Parathyroid adenoma (tissue), 2 donors: ENCODE results near the gene RTN4IP1.

Source experiments
- H2AFZ ChIP-seq: fragments of 300-600 bp; sonication (generic); one replicate; pipeline ENCODE4 v1.7.0; 2017; ENCODE audit warnings: antibody characterized with exemption, mild to moderate bottlenecking
- H3K27ac ChIP-seq: fragments of 300-600 bp; sonication (generic); one replicate; pipeline ENCODE4 v1.7.0; 2017
- H3K27me3 ChIP-seq: fragments of 300-600 bp; sonication (generic); one replicate; pipeline ENCODE4 v1.7.0; 2017; ENCODE audit warnings: low read length; ENCODE audit not compliant: control insufficient read depth, insufficient read depth
- H3K36me3 ChIP-seq: fragments of 300-600 bp; sonication (generic); one replicate; pipeline ENCODE4 v1.7.0; 2017; ENCODE audit warnings: low read length; ENCODE audit not compliant: control insufficient read depth, insufficient read depth
- H3K4me1 ChIP-seq: fragments of 300-600 bp; sonication (generic); one replicate; pipeline ENCODE4 v1.7.0; 2017; ENCODE audit warnings: control low read depth
- H3K4me2 ChIP-seq: fragments of 300-600 bp; sonication (generic); one replicate; pipeline ENCODE4 v1.7.0; 2017; ENCODE audit warnings: low read length
- H3K4me3 ChIP-seq: fragments of 300-600 bp; sonication (generic); one replicate; pipeline ENCODE4 v1.7.0; 2017; ENCODE audit warnings: low read depth, low read length
- H3K79me2 ChIP-seq: fragments of 300-600 bp; sonication (generic); one replicate; pipeline ENCODE4 v1.7.0; 2017; ENCODE audit warnings: control low read depth
- H3K9ac ChIP-seq: fragments of 300-600 bp; sonication (generic); one replicate; pipeline ENCODE4 v1.7.0; 2017; ENCODE audit warnings: mild to moderate bottlenecking
- H3K9me3 ChIP-seq: fragments of 300-600 bp; sonication (generic); one replicate; pipeline ENCODE4 v1.7.0; 2017; ENCODE audit warnings: low read length; ENCODE audit not compliant: control insufficient read depth
- TF ChIP-seq, protein P1 (sequence below): fragments of 300-600 bp; sonication (generic); IDR thresholded peaks from one replicate; pipeline ENCODE4 v1.7.0; 2017; ENCODE audit warnings: antibody characterized with exemption, mild to moderate bottlenecking
- donor health status: primary hyperparathyroidism.

The RTN4IP1 gene

DNA sequence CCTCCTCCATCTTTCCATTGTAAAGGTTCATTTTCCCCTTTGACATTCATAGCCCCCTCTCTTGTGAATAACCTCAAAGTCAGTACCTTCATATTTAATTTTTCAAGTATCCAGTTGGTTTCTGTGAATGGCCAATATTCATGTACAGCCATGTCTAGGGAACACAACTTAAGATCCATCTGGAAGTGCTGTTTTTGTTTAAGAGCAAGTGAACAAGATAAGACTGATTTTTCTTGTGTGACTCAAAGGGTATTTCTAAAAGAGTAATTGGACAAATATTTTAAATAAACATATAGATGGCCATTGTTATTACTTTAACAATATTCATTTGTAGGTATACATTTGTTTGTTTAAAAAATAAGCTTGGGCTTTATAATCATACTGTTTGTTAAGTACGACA lies 92.9 kb downstream of the RTN4IP1 start:
- H3K27ac ChIP-seq: no peak overlapping the region
- TF ChIP-seq, protein P1, sequence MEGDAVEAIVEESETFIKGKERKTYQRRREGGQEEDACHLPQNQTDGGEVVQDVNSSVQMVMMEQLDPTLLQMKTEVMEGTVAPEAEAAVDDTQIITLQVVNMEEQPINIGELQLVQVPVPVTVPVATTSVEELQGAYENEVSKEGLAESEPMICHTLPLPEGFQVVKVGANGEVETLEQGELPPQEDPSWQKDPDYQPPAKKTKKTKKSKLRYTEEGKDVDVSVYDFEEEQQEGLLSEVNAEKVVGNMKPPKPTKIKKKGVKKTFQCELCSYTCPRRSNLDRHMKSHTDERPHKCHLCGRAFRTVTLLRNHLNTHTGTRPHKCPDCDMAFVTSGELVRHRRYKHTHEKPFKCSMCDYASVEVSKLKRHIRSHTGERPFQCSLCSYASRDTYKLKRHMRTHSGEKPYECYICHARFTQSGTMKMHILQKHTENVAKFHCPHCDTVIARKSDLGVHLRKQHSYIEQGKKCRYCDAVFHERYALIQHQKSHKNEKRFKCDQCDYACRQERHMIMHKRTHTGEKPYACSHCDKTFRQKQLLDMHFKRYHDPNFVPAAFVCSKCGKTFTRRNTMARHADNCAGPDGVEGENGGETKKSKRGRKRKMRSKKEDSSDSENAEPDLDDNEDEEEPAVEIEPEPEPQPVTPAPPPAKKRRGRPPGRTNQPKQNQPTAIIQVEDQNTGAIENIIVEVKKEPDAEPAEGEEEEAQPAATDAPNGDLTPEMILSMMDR: no peak
- no peak overlapping the region for H2AFZ ChIP-seq

DNA sequence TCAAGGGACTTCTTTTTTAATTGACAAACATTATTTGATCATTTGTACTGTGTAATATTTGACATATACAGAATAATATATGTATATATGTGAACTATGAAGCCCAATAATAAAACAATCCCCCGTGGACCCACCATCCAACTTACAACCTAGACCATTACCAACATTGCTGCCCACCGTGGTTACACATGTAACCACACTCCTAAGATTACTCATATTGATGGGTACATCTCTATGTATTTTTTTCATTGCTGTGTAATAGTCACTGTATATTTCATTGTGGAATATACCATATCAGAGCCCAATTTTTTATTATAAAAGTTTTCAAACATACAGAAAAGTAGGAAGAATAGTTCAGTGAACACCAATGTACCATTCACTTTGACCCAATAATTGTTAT lies 94.3 kb downstream of the RTN4IP1 start:
- H3K4me2 ChIP-seq: no peak overlapping the region
- no peaks in the 10 kb centered on the region for H3K36me3 ChIP-seq
- TF ChIP-seq, protein P1: no peak
- H2AFZ ChIP-seq: no peak overlapping the region
- H3K79me2 ChIP-seq: no peaks in the 10 kb centered on the region
- no peak overlapping the region for H3K27ac ChIP-seq
- H3K4me3 ChIP-seq: no peak overlapping the region
- H3K4me1 ChIP-seq: no peaks in the 10 kb centered on the region
- no peaks in the 10 kb centered on the region for H3K27me3 ChIP-seq
- H3K9ac ChIP-seq: no peak overlapping the region
- no peaks in the 10 kb centered on the region for H3K9me3 ChIP-seq

More for the DNA sequence above, 92.9 kb downstream of the RTN4IP1 start:
- Histone ChIP-seq H3K27me3 (no peaks in the 10 kb centered on the region), H3K4me3 (no peak overlapping the region), H3K79me2 (no peaks in the 10 kb centered on the region), H3K9me3 (no peaks in the 10 kb centered on the region), H3K9ac (no peak overlapping the region), H3K4me1 (no peaks in the 10 kb centered on the region), H3K4me2 (no peak overlapping the region), H3K36me3 (no peaks in the 10 kb centered on the region)

DNA sequence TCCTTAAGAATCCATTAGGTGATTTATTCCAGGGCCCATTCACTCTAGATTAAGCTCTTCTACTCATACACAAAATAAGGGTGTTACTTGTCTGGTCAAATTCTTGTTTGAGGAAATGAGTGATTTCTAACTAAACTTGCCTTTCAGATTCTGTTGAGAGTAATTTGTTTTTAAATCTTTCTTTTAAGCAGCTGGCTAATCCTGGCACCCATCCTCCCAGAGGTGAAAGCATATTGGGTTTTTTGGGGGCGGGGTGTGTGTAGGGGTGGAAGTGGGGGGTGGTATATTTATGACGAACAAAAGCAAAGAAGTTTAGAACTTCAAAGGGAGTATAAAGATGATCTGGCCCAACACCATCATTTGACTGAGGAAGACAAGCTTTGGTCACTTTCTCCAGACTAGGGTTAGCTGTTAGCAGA lies 94.7 kb downstream of the RTN4IP1 start:
- no peaks in the 10 kb centered on the region for H3K27me3 ChIP-seq
- H3K4me2 ChIP-seq: no peak overlapping the region
- no peaks in the 10 kb centered on the region for H3K79me2 ChIP-seq
- H3K4me1 ChIP-seq: no peaks in the 10 kb centered on the region
- no peak overlapping the region for H3K27ac ChIP-seq
- no peaks in the 10 kb centered on the region for H3K36me3 ChIP-seq
- H3K9me3 ChIP-seq: no peaks in the 10 kb centered on the region
- TF ChIP-seq, protein P1: no peak
- H3K4me3 ChIP-seq: no peak overlapping the region
- H2AFZ ChIP-seq: no peak overlapping the region
- H3K9ac ChIP-seq: no peak overlapping the region

DNA sequence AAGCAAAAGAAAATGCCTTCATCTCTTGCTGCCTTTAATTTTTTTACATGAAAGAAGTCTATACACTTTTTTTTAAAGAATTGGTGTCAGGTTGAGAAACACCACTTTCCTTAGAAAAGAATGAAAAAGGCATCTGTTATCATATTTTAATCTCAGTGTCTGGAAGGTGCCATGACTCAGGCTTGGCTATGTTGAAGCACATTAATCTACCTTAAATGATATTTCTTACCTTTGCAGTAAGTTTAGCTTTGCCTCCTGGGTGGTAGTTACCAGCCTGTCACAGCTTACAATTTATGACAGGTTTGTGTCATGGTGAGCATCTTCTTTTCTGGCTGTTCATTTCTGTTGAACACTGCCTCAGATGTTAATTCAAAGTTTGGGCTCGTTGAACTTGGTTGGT lies 95.3 kb downstream of the RTN4IP1 start:
- Histone ChIP-seq H3K27me3 (no peaks in the 10 kb centered on the region), H3K4me1 (no peaks in the 10 kb centered on the region)
- TF ChIP-seq, protein P1: no peak

DNA sequence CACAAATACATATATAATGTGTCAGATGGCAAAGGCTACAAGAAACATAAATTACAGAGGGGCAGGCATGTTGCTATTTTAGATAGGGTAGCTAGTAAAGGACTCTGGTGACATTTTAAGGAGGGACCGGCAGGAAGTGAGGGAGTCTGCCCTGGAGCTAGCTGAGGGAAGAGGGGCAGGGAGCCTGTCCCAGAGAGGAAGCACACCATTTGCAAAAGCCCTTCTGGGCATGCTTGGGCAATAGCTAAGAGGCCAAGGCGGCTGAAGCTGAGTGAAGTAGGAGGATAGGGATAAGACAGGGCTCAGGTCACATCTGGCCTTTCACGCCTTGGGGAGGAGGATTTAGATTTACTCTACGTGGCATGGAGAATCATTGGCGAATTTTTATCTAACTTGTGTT lies 96.2 kb downstream of the RTN4IP1 start:
- no peaks in the 10 kb centered on the region for H3K9me3 ChIP-seq
- TF ChIP-seq, protein P1: no peak
- H3K27ac ChIP-seq: no peak overlapping the region
- no peaks in the 10 kb centered on the region for H3K79me2 ChIP-seq
- no peak overlapping the region for H3K4me2 ChIP-seq
- H3K4me3 ChIP-seq: no peak overlapping the region
- no peaks in the 10 kb centered on the region for H3K27me3 ChIP-seq
- H3K9ac ChIP-seq: no peak overlapping the region
- no peaks in the 10 kb centered on the region for H3K36me3 ChIP-seq
- H3K4me1 ChIP-seq: no peaks in the 10 kb centered on the region
- no peak overlapping the region for H2AFZ ChIP-seq

More for the DNA sequence above, 95.3 kb downstream of the RTN4IP1 start:
- Histone ChIP-seq H3K79me2 (no peaks in the 10 kb centered on the region), H2AFZ (no peak overlapping the region), H3K4me3 (no peak overlapping the region), H3K9ac (no peak overlapping the region), H3K27ac (no peak overlapping the region), H3K36me3 (no peaks in the 10 kb centered on the region), H3K9me3 (no peaks in the 10 kb centered on the region), H3K4me2 (no peak overlapping the region)
